AG09319 (cell line): ENCODE results near the gene SFRP4.

Experiments used
- DNase-seq: peaks from one replicate; pipeline ENCODE4 v3.0.0-alpha.2; 2010; ENCODE audit warnings: low read depth; ENCODE audit errors: extremely low read depth
- CTCF ChIP-seq: IDR thresholded peaks from 2 replicates; pipeline ENCODE4 v1.5.1; 2011; ENCODE audit warnings: low read depth, mild to moderate bottlenecking, inconsistent platforms, low read length, moderate library complexity

SFRP4 gene

DNA sequence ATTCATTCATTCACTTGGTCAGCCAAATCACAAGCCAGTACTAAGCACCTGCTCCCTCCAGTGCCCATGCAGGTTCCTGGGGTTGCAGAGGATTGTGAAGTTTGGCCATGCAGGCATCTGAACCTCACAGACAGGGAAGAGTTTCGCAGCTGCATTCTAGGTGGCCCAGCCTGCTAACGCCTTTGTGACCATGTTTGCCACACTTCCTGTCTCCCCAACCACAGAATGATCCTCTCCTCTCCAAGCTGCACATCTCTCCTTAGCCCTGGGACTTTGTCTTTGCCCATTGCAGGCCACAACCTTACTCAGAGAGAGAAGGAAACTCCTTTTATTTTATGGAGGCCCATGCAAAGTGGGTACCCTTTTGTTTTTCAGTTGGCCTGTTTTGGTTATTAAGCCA is 35.6 kb upstream of the SFRP4 start:
- DNase-seq: no peak
- no peak for TF ChIP-seq CTCF

DNA sequence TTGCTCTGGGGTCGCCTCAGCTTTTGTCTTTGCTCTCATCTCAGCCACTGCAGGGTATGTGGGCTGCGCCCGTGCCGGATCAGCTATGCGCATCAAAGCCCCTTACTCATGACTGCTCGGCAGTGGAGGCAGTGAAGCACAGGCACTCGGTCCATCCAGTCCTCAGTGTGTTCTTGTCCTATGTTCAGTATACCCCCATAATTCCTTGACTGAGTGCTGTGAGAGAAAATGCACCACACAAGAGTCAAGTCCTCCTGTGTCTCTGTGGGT is 31.3 kb upstream of the SFRP4 start:
- TF ChIP-seq CTCF: no peak
- no peak for DNase-seq

DNA sequence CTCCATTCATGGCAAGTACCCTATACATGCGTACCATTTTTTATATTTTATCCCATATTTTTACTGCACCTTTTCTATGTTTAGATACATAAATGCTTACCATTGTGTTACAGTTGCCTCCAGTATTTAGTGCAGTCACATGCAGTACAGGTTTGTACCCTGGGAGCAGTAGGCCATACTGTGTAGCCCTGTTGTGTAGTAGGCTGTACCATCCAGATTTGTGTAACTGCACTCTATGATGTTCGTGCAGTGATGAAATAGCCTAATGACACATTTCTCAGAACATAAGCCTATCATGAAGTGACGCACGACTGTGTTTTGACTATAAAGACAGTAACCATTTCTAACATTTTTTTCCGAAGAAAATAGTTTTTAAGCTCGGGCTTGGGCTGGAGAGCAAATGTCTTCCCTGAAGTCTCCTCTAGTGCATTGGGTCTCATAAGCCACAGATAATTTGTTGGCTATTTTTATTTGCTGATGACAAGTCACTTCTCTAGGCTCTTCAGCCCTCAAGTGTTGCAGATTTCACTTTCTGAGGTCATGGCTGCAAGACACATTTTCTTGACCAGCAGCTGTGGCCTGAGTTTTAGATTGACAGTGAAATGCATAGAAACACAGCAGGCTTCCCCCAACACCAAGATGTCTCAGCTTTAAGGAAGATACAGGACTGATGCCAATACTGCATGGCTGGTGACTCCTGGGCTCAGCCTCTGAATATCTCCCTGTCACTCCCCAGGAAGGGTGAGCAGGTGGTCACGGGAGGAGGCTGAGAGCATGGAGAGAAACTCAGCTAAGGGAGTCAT is 30.7 kb upstream of the SFRP4 start:
- TF ChIP-seq CTCF: no peak
- DNase-seq: no peak

DNA sequence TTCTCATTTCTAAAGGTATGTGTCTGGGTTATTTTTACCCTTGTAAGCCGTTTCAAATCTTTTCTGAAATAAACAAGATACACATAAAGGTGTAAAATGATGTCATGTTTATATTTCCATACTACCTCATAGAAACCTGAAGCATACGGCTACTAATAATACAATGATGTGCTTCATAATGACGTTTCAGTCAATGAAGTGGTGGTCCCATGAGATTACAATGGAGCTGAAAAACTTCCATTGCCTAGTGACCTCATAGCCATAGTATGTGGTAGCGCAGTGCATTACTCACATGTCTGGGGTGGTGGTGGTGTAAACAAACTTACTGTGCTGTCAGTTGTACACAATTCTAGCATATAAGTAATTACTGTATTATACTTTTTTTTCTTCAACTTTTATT is 28.7 kb upstream of the SFRP4 start:
- no peak for DNase-seq
- no peak for TF ChIP-seq CTCF

GRCh38 chr7:37944737-37945054 is 28.1 kb upstream of the SFRP4 start:
- no peak for TF ChIP-seq CTCF

GRCh38 chr7:37943905-37944736 is 27.5 kb upstream of the SFRP4 start:
- TF ChIP-seq CTCF: no peak
- no peak for DNase-seq

More at GRCh38 chr7:37944737-37945054, 28.1 kb upstream of the SFRP4 start:
- no peak for DNase-seq

DNA sequence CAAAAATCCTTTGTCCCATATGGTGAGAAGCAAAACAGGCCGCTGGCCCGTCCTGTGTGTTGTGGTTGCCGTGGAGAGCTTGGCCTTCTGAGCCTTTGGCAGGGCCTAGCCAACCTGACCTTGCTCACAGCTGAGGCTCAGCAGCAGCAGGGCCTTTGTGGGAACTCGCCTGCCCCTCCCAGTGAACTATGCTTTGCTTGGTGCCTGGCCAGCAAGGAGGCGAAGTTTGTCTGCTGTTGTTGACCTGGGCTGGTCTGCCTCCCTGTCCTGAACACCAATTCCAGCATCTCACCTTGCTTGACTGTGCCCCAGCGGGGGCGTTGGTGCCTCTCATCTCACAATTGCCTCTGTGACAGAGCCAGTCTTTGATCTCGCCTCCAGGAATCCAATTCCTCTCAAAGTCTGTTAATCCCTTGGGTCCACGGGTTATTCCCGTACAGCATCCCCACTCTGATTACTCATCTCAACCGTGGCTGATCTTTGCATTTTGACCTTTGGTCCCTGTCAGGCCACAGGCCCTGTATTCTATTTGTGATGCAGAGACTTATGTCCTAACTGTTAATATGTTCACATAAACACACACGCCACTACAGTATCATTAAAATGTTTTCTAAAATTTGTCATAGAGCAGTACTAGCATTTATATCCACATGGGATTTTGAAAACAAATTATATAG is 26.5 kb upstream of the SFRP4 start:
- DNase-seq: peak; percentile 63
- no peak for TF ChIP-seq CTCF
